HEK293 (cell line): ENCODE results near the gene SESN2.

ENCODE experiments used
- CTCF ChIA-PET: fragments of 350-600 bp; formaldehyde crosslinking; extraction: SDS; loops from one replicate; lab custom pipeline; 2021; ENCODE audit warnings: antibody characterized with exemption; lab: Yijun Ruan, JAX
- POLR2A ChIA-PET: fragments of 300-600 bp; formaldehyde crosslinking; extraction: SDS; loops from one replicate; lab custom pipeline; 2020; ENCODE audit warnings: antibody characterized with exemption, inconsistent platforms; lab: Yijun Ruan, JAX
- H3K27ac ChIP-seq: fragments of 200-500 bp; sonication (Bioruptor generic); 2 replicates; pipeline ENCODE4 v1.5.1; 2014; ENCODE audit warnings: low read depth, low read length, control low read depth, inconsistent platforms; ENCODE audit errors: extremely low read depth
- H3K36me3 ChIP-seq, 2 experiments: fragments of 200-500 bp in 1 of 2; sonication (Bioruptor generic) in 1 of 2; 1 replicate in 1 of 2; 2 replicates in 1 of 2; pipeline ENCODE4 v1.5.1; 2014 to 2017; ENCODE audit warnings: inconsistent platforms in 2 of 2, low read length in 2 of 2; ENCODE audit not compliant: control insufficient read depth in 2 of 2, insufficient read depth in 1 of 2
- H3K4me1 ChIP-seq: fragments of 200-500 bp; sonication (Bioruptor generic); 2 replicates; pipeline ENCODE4 v1.5.1; 2014; ENCODE audit warnings: mild to moderate bottlenecking, low read length, inconsistent platforms; ENCODE audit not compliant: control insufficient read depth, insufficient read depth
- H3K4me3 ChIP-seq: 2 replicates; pipeline ENCODE4 v1.5.1; 2011; ENCODE audit warnings: low read depth, mild to moderate bottlenecking, control low read depth, low read length, moderate library complexity
- H3K9me3 ChIP-seq: fragments of 200-500 bp; sonication (Bioruptor generic); 2 replicates; pipeline ENCODE4 v1.5.1; 2014; ENCODE audit warnings: low read depth, low read length, inconsistent platforms; ENCODE audit not compliant: control insufficient read depth, insufficient read depth
- CTCF ChIP-seq: fragments of 450-650 bp; formaldehyde crosslinking; IDR thresholded peaks from 2 replicates; pipeline ENCODE4 v1.5.1; 2016; ENCODE audit warnings: missing biosample characterization, missing genetic modification characterization
- GLIS1 ChIP-seq: fragments of 450-650 bp; formaldehyde crosslinking; IDR thresholded peaks from 2 replicates; pipeline ENCODE4 v1.5.1; 2016; ENCODE audit warnings: missing biosample characterization, missing genetic modification characterization
- KLF9 ChIP-seq: fragments of 450-650 bp; formaldehyde crosslinking; IDR thresholded peaks from 2 replicates; pipeline ENCODE4 v1.5.1; 2016; ENCODE audit warnings: missing biosample characterization, missing genetic modification characterization, low read depth
- PRDM1 ChIP-seq: fragments of 450-650 bp; formaldehyde crosslinking; IDR thresholded peaks from 2 replicates; pipeline ENCODE4; 2016; ENCODE audit warnings: missing biosample characterization, missing genetic modification characterization
- SP2 ChIP-seq: fragments of 450-650 bp; formaldehyde crosslinking; IDR thresholded peaks from 2 replicates; pipeline ENCODE4 v1.5.1; 2016; ENCODE audit warnings: missing biosample characterization, missing genetic modification characterization
- ZFP69B ChIP-seq: fragments of 450-650 bp; formaldehyde crosslinking; IDR thresholded peaks from 2 replicates; pipeline ENCODE4 v1.5.1; 2016; ENCODE audit warnings: missing biosample characterization, missing genetic modification characterization
- ZNF10 ChIP-seq: fragments of 450-650 bp; formaldehyde crosslinking; IDR thresholded peaks from 2 replicates; pipeline ENCODE4 v1.5.1; 2017; ENCODE audit warnings: missing biosample characterization, missing genetic modification characterization
- ZNF133 ChIP-seq: fragments of 450-650 bp; formaldehyde crosslinking; IDR thresholded peaks from 2 replicates; pipeline ENCODE4 v1.5.1; 2016; ENCODE audit warnings: missing biosample characterization, missing genetic modification characterization
- ZNF221 ChIP-seq: fragments of 450-650 bp; formaldehyde crosslinking; IDR thresholded peaks from 2 replicates; pipeline ENCODE4 v1.5.1; 2017; ENCODE audit warnings: missing biosample characterization, missing genetic modification characterization, borderline replicate concordance
- ZNF274 ChIP-seq, 2 experiments: fragments of 200-500 bp in 1 of 2; fragments of 450-650 bp in 1 of 2; sonication (Bioruptor generic) in 1 of 2; formaldehyde crosslinking in 1 of 2; IDR thresholded peaks; 2 replicates each; pipeline versions ENCODE4 v1.5.1 to v1.6.1; 2014 to 2016; ENCODE audit warnings: borderline replicate concordance in 1 of 2, inconsistent platforms in 1 of 2, low read length in 1 of 2, missing biosample characterization in 1 of 2, missing genetic modification characterization in 1 of 2
- ZNF324 ChIP-seq: fragments of 450-650 bp; formaldehyde crosslinking; IDR thresholded peaks from 2 replicates; pipeline ENCODE4 v1.5.1; 2016; ENCODE audit warnings: missing biosample characterization, missing genetic modification characterization
- ZNF354C ChIP-seq: fragments of 450-650 bp; formaldehyde crosslinking; IDR thresholded peaks from 2 replicates; pipeline ENCODE4 v1.5.1; 2016; ENCODE audit warnings: missing biosample characterization, missing genetic modification characterization, low read depth, borderline replicate concordance
- ZNF366 ChIP-seq: fragments of 450-650 bp; formaldehyde crosslinking; conservative IDR thresholded peaks from 2 replicates; pipeline ENCODE4 v1.5.1; 2016; ENCODE audit warnings: missing biosample characterization, missing genetic modification characterization
- ZNF391 ChIP-seq: fragments of 450-650 bp; formaldehyde crosslinking; IDR thresholded peaks from 2 replicates; pipeline ENCODE4 v1.5.1; 2016; ENCODE audit warnings: low read depth, missing biosample characterization, missing genetic modification characterization, borderline replicate concordance
- ZNF426 ChIP-seq: fragments of 450-650 bp; formaldehyde crosslinking; IDR thresholded peaks from 2 replicates; pipeline ENCODE4 v1.5.1; 2017; ENCODE audit warnings: missing biosample characterization, missing genetic modification characterization, mild to moderate bottlenecking, inconsistent platforms, moderate library complexity
- ZNF544 ChIP-seq: fragments of 450-650 bp; formaldehyde crosslinking; IDR thresholded peaks from 2 replicates; pipeline ENCODE4 v1.5.0; 2017; ENCODE audit warnings: missing biosample characterization, missing genetic modification characterization
- ZNF558 ChIP-seq: fragments of 450-650 bp; formaldehyde crosslinking; IDR thresholded peaks from 2 replicates; pipeline ENCODE4 v1.5.1; 2016; ENCODE audit warnings: missing biosample characterization, missing genetic modification characterization
- ZNF571 ChIP-seq: fragments of 450-650 bp; formaldehyde crosslinking; IDR thresholded peaks from 2 replicates; pipeline ENCODE4 v1.5.0; 2017; ENCODE audit warnings: missing biosample characterization, missing genetic modification characterization
- ZNF600 ChIP-seq: fragments of 450-650 bp; formaldehyde crosslinking; IDR thresholded peaks from 2 replicates; pipeline ENCODE4 v1.5.1; 2016; ENCODE audit warnings: missing biosample characterization, missing genetic modification characterization
- ZNF610 ChIP-seq: fragments of 450-650 bp; formaldehyde crosslinking; IDR thresholded peaks from 2 replicates; pipeline ENCODE4 v1.5.1; 2016; ENCODE audit warnings: missing biosample characterization, missing genetic modification characterization, borderline replicate concordance
- ZNF621 ChIP-seq: fragments of 450-650 bp; formaldehyde crosslinking; IDR thresholded peaks from 2 replicates; pipeline ENCODE4 v1.5.1; 2017; ENCODE audit warnings: missing biosample characterization, missing genetic modification characterization
- ZNF626 ChIP-seq: fragments of 450-650 bp; sonication (Bioruptor Pico); formaldehyde crosslinking; IDR thresholded peaks from 2 replicates; pipeline ENCODE4 v1.5.1; 2018; ENCODE audit warnings: missing biosample characterization, missing genetic modification characterization, inconsistent platforms
- ZNF660 ChIP-seq: fragments of 450-650 bp; IDR thresholded peaks from 2 replicates; pipeline ENCODE4 v1.5.1; 2018; ENCODE audit warnings: missing biosample characterization, mild to moderate bottlenecking, missing genetic modification characterization
- ZNF677 ChIP-seq: fragments of 450-650 bp; IDR thresholded peaks from 2 replicates; pipeline ENCODE4 v1.5.0; 2018; ENCODE audit warnings: missing biosample characterization, mild to moderate bottlenecking, missing genetic modification characterization, moderate library complexity

The SESN2 gene

DNA sequence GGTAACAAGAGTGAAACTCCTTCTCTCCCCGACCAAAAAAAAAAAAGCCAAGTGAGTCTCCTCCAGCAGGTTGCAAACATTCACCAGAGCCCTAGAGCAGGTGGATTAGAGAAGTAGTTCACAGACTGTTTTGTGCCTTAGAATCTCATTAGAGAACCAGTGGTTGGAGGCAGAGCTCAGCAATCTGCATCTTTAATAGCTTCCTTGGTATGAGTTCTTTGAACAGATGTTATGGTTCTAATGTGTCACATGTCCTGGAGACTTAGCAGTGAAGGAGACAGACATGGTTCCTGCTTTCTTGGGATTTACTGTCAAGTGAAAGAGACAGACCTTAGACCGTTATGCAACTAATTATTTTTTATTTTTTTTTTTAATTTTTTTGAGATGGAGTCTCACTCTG, 26.8 kb downstream of the SESN2 start:
- no peaks in the 10 kb centered on the region for H3K4me1 ChIP-seq
- POLR2A ChIA-PET = interaction anchor here (0.8 to 1.3 kb wide), 2 partner anchors 25 to 50 kb away, joined by 3 read pairs; partner anchors contain the start of gene ATP5IF1
- CTCF ChIA-PET = interaction anchor here (2.6 kb wide), 1 partner anchor 38 kb away, joined by 16 read pairs; no protein-coding TSS in a partner anchor
- H3K36me3 ChIP-seq = peaks cover 0 to 21% of the 10 kb centered on the region in 2 experiments; a peak in 2 of 3 replicates
- no peak overlapping the region for H3K4me3 ChIP-seq
- H3K27ac ChIP-seq = no peak overlapping the region
- no peaks in the 10 kb centered on the region for H3K9me3 ChIP-seq
- TF ChIP-seq ZNF274 (IDR thresholded peaks at IDR 0.05; ENCODE audit: low read length) = no peak
- TF ChIP-seq ZNF274 (tag by site-specific recombination; IDR thresholded peaks at IDR 0.05; ENCODE audit: borderline replicate concordance) = no peak
- no peak for TF ChIP-seq CTCF
- TF ChIP-seq ZNF626 (tag by site-specific recombination) = no peak
- no peak for TF ChIP-seq KLF9 (tag by site-specific recombination)
- TF ChIP-seq ZNF600 = no peak
- TF ChIP-seq ZNF610 (tag by site-specific recombination) = no peak
- TF ChIP-seq ZNF354C (tag by site-specific recombination) = no peak
- no peak for TF ChIP-seq ZNF366 (tag by site-specific recombination)
- no peak for TF ChIP-seq ZNF221 (tag by site-specific recombination)
- TF ChIP-seq ZNF10 (tag by site-specific recombination) = no peak
- TF ChIP-seq ZFP69B = no peak
- TF ChIP-seq, all 188 proteins: peak for 0

DNA sequence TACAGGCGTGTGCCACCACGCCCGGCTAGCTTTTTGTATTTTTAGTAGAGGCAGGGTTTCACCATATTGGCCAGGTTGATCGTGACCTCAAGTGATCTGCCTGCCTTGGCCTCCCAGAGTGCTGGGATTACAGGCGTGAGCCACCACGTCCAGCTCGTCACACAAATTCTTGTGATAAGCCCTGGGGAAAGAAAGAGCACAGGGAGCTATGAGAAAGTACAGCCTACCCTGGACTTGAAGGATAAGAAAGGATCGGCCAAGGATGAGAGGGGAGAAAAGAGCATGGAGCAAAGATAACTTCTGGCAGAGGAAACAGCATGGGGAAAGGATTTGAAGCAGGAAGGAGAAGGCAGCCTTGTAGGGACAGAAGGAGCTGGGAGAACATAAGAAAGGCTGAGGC, 29.2 kb downstream of the SESN2 start:
- Histone ChIP-seq H3K36me3 (no peaks in the 10 kb centered on the region), H3K27ac (no peak overlapping the region), H3K9me3 (no peaks in the 10 kb centered on the region), H3K4me3 (no peak overlapping the region), H3K4me1 (no peaks in the 10 kb centered on the region)
- TF ChIP-seq ZNF677 (no peak), PRDM1 (tag by site-specific recombination) (0 out of 2 replicates have a peak, but pooled peaks have one; percentile 36)
- CTCF ChIA-PET = interaction anchor here (1.6 kb wide), 1 partner anchor 40 kb away, joined by 5 read pairs; no protein-coding TSS in a partner anchor
- POLR2A ChIA-PET = interaction anchor here (0.7 to 1.1 kb wide), 2 partner anchors 39 to 217 kb away, joined by 3 read pairs; partner anchors contain the start of gene RCC1

DNA sequence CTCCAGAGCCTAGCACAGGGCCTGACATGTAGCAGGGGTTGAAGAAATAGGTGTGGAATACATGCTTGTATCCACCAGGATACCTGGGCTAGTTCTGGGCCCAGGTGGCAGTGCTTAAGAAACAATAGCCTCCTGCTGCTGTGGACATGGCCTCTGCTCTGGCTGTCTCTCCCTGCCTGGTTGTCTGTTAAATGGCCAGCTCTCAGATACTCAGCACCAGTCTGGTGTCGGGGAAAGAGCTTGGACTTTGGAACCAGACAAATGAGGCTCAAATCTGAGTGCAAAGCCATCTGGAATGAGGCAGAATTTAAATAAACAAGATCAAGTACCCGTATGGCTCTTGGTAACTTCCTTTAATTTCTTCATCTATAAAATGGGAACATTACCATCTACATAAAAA, 31.5 kb downstream of the SESN2 start:
- Histone ChIP-seq H3K27ac (no peak overlapping the region), H3K4me3 (no peak overlapping the region), H3K36me3 (no peaks in the 10 kb centered on the region), H3K9me3 (no peaks in the 10 kb centered on the region), H3K4me1 (no peaks in the 10 kb centered on the region)
- TF ChIP-seq ZNF133 (tag by site-specific recombination) = no peak
- TF ChIP-seq SP2 (tag by site-specific recombination) = no peak
- TF ChIP-seq ZNF660 = no peak
- no peak for TF ChIP-seq ZNF544 (tag by site-specific recombination)
- no peak for TF ChIP-seq ZNF391 (tag by site-specific recombination)
- no peak for TF ChIP-seq ZNF324 (tag by site-specific recombination)
- TF ChIP-seq ZNF571 (tag by site-specific recombination) = no peak
- no peak for TF ChIP-seq GLIS1 (tag by site-specific recombination)
- no peak for TF ChIP-seq ZNF621
- TF ChIP-seq ZNF558 = no peak
- no peak for TF ChIP-seq ZNF354C (tag by site-specific recombination)
- no peak for TF ChIP-seq ZNF426 (tag by site-specific recombination)
- ChIA-PET POLR2A (no interaction called here), CTCF (interaction anchor here (0.6 kb wide), 1 partner anchor 123 kb away, joined by 5 read pairs; no protein-coding TSS in a partner anchor)
